ENCODE data around the gene VWA3A. TPM values are rescaled to one million over a fixed set of nuclear protein-coding genes. Genes with fewer than 3 reads are reported as not detected.

Gene VWA3A
- total RNA-seq, 3 donors from 2014 or later (not counting 1 experiment from before 2014, with no cell fraction given): 0.28 to 0.39 (median 0.35) TPM

DNA sequence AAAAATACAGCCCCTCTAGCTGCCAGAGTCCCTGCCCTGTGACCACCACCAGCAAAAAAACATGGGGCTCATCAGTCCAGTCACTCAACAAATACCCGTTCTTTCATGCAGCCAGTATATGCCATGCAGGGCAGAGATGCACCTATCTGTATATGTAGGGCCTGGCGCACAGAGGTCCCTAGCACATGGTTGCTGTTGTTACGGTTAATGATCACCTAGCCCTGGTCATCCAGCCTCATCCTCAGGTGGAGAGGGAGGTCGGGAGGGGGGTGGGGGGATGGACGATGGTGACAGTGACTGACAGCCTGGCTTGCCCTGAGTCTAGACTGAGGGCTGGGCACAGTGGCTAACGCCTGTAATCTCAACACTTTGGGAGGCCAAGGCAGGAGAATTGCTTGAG is 71.5 kb downstream of the VWA3A start:
- peaks cover 0 to 4% of the 10 kb centered on the region in 2 donors for H3K9me3 Mint-ChIP-seq
- no peak for ATAC-seq
- intact Hi-C loops (cut with micrococcal nuclease): no loop called here

DNA sequence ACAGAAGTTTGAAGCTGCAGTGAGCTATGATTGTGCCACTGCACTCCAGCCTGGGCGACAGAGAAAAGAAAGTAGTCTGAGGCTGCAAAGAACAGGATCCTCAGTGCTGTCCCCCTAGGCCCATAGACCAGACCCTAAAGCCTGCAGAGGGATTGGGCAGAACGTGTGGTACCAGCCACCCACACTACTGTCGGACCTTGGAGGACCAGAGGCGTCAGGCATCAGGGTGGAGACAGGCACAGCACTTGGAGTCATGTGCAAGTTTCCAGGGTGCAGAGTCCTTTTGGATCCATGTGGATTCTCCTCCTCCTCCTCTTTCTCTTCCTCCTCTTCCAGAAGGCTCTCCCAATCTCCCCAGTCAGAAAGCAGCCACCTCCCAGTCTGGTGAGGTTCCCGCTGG is 72.1 kb downstream of the VWA3A start:
- H3K27me3 Mint-ChIP-seq (ENCODE audit: low read depth in 2 of 2): peaks cover 0 to 6% of the 10 kb centered on the region in 2 donors
- DNase-seq: no peak
- Histone ChIP-seq H3K4me3 (ENCODE audit: low read length) (no peak overlapping the region), H3K36me3 (ENCODE audit: control insufficient read depth, insufficient read depth, low read length) (no peaks in the 10 kb centered on the region), H3K9me3 (ENCODE audit: control insufficient read depth, insufficient read depth, low read length) (no peaks in the 10 kb centered on the region), H3K27me3 (ENCODE audit: control insufficient read depth, insufficient read depth, low read length) (peaks cover 3% of the 10 kb centered on the region), H3K27ac (ENCODE audit: low read length) (no peak overlapping the region), H3K4me1 (ENCODE audit: control insufficient read depth, insufficient read depth, low read length) (peaks cover 3% of the 10 kb centered on the region)
- intact Hi-C loops (cut with micrococcal nuclease): no loop called here
- peaks cover 0 to 6% of the 10 kb centered on the region in 2 donors for H3K4me1 Mint-ChIP-seq
- H3K27ac Mint-ChIP-seq: no peak overlapping the region
- no peak overlapping the region for H3K4me3 Mint-ChIP-seq
- ATAC-seq: no peak
- TF ChIP-seq, protein P1, sequence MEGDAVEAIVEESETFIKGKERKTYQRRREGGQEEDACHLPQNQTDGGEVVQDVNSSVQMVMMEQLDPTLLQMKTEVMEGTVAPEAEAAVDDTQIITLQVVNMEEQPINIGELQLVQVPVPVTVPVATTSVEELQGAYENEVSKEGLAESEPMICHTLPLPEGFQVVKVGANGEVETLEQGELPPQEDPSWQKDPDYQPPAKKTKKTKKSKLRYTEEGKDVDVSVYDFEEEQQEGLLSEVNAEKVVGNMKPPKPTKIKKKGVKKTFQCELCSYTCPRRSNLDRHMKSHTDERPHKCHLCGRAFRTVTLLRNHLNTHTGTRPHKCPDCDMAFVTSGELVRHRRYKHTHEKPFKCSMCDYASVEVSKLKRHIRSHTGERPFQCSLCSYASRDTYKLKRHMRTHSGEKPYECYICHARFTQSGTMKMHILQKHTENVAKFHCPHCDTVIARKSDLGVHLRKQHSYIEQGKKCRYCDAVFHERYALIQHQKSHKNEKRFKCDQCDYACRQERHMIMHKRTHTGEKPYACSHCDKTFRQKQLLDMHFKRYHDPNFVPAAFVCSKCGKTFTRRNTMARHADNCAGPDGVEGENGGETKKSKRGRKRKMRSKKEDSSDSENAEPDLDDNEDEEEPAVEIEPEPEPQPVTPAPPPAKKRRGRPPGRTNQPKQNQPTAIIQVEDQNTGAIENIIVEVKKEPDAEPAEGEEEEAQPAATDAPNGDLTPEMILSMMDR (IDR thresholded peaks at IDR 0.05): no peak
- H3K36me3 Mint-ChIP-seq: no peaks in the 10 kb centered on the region
- 92% methylated on average over 5 of the region's 5 CpGs for WGBS (ENCODE audit: insufficient coverage)
- H3K9me3 Mint-ChIP-seq: peaks cover 0 to 4% of the 10 kb centered on the region in 2 donors

More for the DNA sequence above, 71.5 kb downstream of the VWA3A start:
- peaks cover 3% of the 10 kb centered on the region for H3K27me3 ChIP-seq (ENCODE audit: control insufficient read depth, insufficient read depth, low read length)
- H3K4me3 ChIP-seq (ENCODE audit: low read length): no peak overlapping the region
- peaks cover 0 to 6% of the 10 kb centered on the region in 2 donors for H3K4me1 Mint-ChIP-seq
- no peaks in the 10 kb centered on the region for H3K9me3 ChIP-seq (ENCODE audit: control insufficient read depth, insufficient read depth, low read length)
- no peaks in the 10 kb centered on the region for H3K36me3 Mint-ChIP-seq
- DNase-seq: no peak
- peaks cover 0 to 6% of the 10 kb centered on the region in 2 donors for H3K27me3 Mint-ChIP-seq (ENCODE audit: low read depth in 2 of 2)
- WGBS (ENCODE audit: insufficient coverage): 94% methylated on average over 6 of the region's 6 CpGs
- H3K4me1 ChIP-seq (ENCODE audit: control insufficient read depth, insufficient read depth, low read length): peaks cover 3% of the 10 kb centered on the region
- H3K27ac Mint-ChIP-seq: no peak overlapping the region
- H3K27ac ChIP-seq (ENCODE audit: low read length): no peak overlapping the region
- TF ChIP-seq, protein P1 (IDR thresholded peaks at IDR 0.05): no peak
- H3K36me3 ChIP-seq (ENCODE audit: control insufficient read depth, insufficient read depth, low read length): no peaks in the 10 kb centered on the region
- no peak overlapping the region for H3K4me3 Mint-ChIP-seq

DNA sequence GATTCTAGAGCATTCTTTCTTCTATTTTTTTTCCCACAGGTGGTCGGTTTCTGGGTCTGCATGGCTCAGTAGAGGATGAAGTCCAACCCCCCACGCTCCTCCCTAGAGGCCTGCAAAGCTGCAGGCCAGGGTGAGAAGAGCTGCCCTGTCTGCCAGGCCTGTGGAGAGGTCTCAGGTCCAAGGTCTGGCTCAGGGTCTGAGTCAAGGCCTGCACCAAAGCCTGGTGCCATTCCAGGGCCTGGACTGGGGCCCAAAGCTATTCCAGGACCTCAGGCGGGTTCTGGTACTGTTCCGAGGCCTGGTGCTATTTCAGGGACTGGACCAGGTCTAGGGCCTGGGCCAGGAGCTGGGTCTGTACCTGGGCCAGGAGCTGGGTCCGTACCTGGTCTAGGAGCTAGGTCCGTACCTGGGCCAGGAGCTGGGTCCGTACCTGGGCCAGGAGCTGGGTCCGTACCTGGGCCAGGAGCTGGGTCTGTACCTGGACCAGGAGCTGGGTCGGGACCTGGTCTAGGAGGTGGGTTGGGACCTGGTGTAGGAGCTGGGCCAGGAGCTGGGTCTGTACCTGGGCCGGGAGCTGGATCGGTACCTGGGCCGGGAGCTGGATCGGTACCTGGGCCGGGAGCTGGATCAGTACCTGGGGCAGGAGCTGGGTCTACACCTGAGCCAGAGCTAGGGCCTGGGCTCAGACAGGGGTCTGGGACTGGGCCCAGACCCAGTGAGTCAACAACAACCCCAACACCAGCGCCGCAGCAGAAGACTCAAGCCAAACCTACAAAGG is 73.4 kb downstream of the VWA3A start:
- no peaks in the 10 kb centered on the region for H3K36me3 Mint-ChIP-seq
- intact Hi-C loops (cut with micrococcal nuclease): no loop called here
- DNase-seq (no peak), ATAC-seq (no peak)
- H3K36me3 ChIP-seq (ENCODE audit: control insufficient read depth, insufficient read depth, low read length): no peaks in the 10 kb centered on the region
- H3K9me3 Mint-ChIP-seq: peaks cover 0 to 4% of the 10 kb centered on the region in 2 donors
- H3K4me1 ChIP-seq (ENCODE audit: control insufficient read depth, insufficient read depth, low read length): peaks cover 3% of the 10 kb centered on the region
- H3K27ac ChIP-seq (ENCODE audit: low read length): no peak overlapping the region
- H3K4me3 Mint-ChIP-seq: no peak overlapping the region
- no peak overlapping the region for H3K27ac Mint-ChIP-seq
- 92% methylated on average over 16 of the region's 16 CpGs for WGBS (ENCODE audit: insufficient coverage)
- TF ChIP-seq, protein P1 (IDR thresholded peaks at IDR 0.05): no peak
- H3K27me3 ChIP-seq (ENCODE audit: control insufficient read depth, insufficient read depth, low read length): peaks cover 3% of the 10 kb centered on the region
- peaks cover 0 to 6% of the 10 kb centered on the region in 2 donors for H3K4me1 Mint-ChIP-seq
- peaks cover 0 to 6% of the 10 kb centered on the region in 2 donors for H3K27me3 Mint-ChIP-seq (ENCODE audit: low read depth in 2 of 2)
- H3K9me3 ChIP-seq (ENCODE audit: control insufficient read depth, insufficient read depth, low read length): no peaks in the 10 kb centered on the region
- no peak overlapping the region for H3K4me3 ChIP-seq (ENCODE audit: low read length)

Data from natural killer cell (primary cell).